GM19035 (cell line): ENCODE measurements around the gene ARHGAP12.
A peak's percentile ranks its signal among the peaks of the same experiment; 100 is the strongest.

Experiments used
- ATAC-seq: cut with Tn5 transposase; IDR thresholded peaks from one replicate; pipeline ENCODE4 v1.9.1; 2021; ENCODE audit not compliant: unreplicated experiment

Gene ARHGAP12

GRCh38 chr10:31952066-31952465 lies 23.4 kb upstream of the ARHGAP12 start:
- no peak for ATAC-seq

- ATAC-seq, result no peak
These were observed 20.6 kb upstream of the ARHGAP12 start for GRCh38 chr10:31949266-31949665.

GRCh38 chr10:31948021-31948420 lies 19.4 kb upstream of the ARHGAP12 start:
- ATAC-seq, result no peak

GRCh38 chr10:31947144-31947926 lies 18.7 kb upstream of the ARHGAP12 start:
- ATAC-seq, result no peak

GRCh38 chr10:31945392-31945791 lies 16.8 kb upstream of the ARHGAP12 start:
- no peak for ATAC-seq

GRCh38 chr10:31944071-31944433 lies 15.4 kb upstream of the ARHGAP12 start:
- ATAC-seq, result no peak

GRCh38 chr10:31942892-31943291 lies 14.3 kb upstream of the ARHGAP12 start:
- no peak for ATAC-seq

GRCh38 chr10:31942435-31942834 lies 13.8 kb upstream of the ARHGAP12 start:
- no peak for ATAC-seq

GRCh38 chr10:31940839-31941653 lies 12.4 kb upstream of the ARHGAP12 start:
- ATAC-seq, result no peak

GRCh38 chr10:31939797-31940708 lies 11.4 kb upstream of the ARHGAP12 start:
- ATAC-seq, result no peak

- ATAC-seq, result no peak
These were observed 8.7 kb upstream of the ARHGAP12 start for GRCh38 chr10:31937371-31937770.

GRCh38 chr10:31936933-31937332 lies 8.3 kb upstream of the ARHGAP12 start:
- ATAC-seq, result no peak

- no peak for ATAC-seq
These were observed 7.5 kb upstream of the ARHGAP12 start for GRCh38 chr10:31936086-31936485.

GRCh38 chr10:31935678-31936077 lies 7.0 kb upstream of the ARHGAP12 start:
- ATAC-seq, result no peak

GRCh38 chr10:31932838-31933237 lies 4.2 kb upstream of the ARHGAP12 start:
- ATAC-seq, result no peak

GRCh38 chr10:31930856-31931255 lies 2.2 kb upstream of the ARHGAP12 start:
- no peak for ATAC-seq

GRCh38 chr10:31930023-31930751 lies 1.6 kb upstream of the ARHGAP12 start:
- ATAC-seq, result no peak

GRCh38 chr10:31929261-31930022 lies 811 bp upstream of the ARHGAP12 start:
- ATAC-seq, result peak; percentile 22

- peak; percentile 37 for ATAC-seq
These were observed 615 bp downstream of the ARHGAP12 start for GRCh38 chr10:31927884-31928548.
